HG03354 (cell line): ENCODE data around the gene BOLL.
"Not testable (repeated sequence)": the region's sequence is repeated elsewhere in the genome, so short reads cannot be mapped to it uniquely, and the experiment has no call there.

Experiments used
- ATAC-seq: cut with Tn5 transposase; IDR thresholded peaks from one replicate; pipeline ENCODE4 v1.9.1; 2021; ENCODE audit warnings: mild to moderate bottlenecking; ENCODE audit not compliant: unreplicated experiment, poor library complexity, severe bottlenecking

BOLL gene

GRCh38 chr2:197799068-197799467, 13.9 kb upstream of the BOLL start:
- no peak for ATAC-seq

GRCh38 chr2:197798187-197798586, 13.1 kb upstream of the BOLL start:
- ATAC-seq, result no peak

- no peak for ATAC-seq
These were observed 10.2 kb upstream of the BOLL start for GRCh38 chr2:197795277-197795676.

- ATAC-seq, result no peak
These were observed 8.3 kb upstream of the BOLL start for GRCh38 chr2:197793456-197793855.

- peak; percentile 71 for ATAC-seq
These were observed 1.1 kb upstream of the BOLL start for GRCh38 chr2:197786010-197786877.

GRCh38 chr2:197782126-197782525, 3.0 kb downstream of the BOLL start:
- ATAC-seq, result no peak

GRCh38 chr2:197779261-197779660, 5.9 kb downstream of the BOLL start:
- no peak for ATAC-seq

- ATAC-seq, result no peak
These were observed 7.2 kb downstream of the BOLL start for GRCh38 chr2:197777823-197778407.

- ATAC-seq, result no peak
These were observed 24.8 kb downstream of the BOLL start for GRCh38 chr2:197760293-197760657.

- ATAC-seq, result no peak
These were observed 25.4 kb downstream of the BOLL start for GRCh38 chr2:197759625-197760292.

GRCh38 chr2:197759013-197759412, 26.1 kb downstream of the BOLL start:
- no peak for ATAC-seq

- no peak for ATAC-seq
These were observed 44.9 kb downstream of the BOLL start for GRCh38 chr2:197740200-197740599.

- ATAC-seq, result not testable (repeated sequence)
These were observed 56.3 kb downstream of the BOLL start for GRCh38 chr2:197728555-197729544.

- ATAC-seq, result no peak
These were observed 58.1 kb downstream of the BOLL start for GRCh38 chr2:197727011-197727410.

- ATAC-seq, result no peak
These were observed 67.3 kb downstream of the BOLL start for GRCh38 chr2:197717863-197718262.

GRCh38 chr2:197713271-197713670, 71.8 kb downstream of the BOLL start:
- no peak for ATAC-seq

- no peak for ATAC-seq
These were observed 73.5 kb downstream of the BOLL start for GRCh38 chr2:197711578-197711977.

- ATAC-seq, result peak; percentile 81
These were observed 74.6 kb downstream of the BOLL start for GRCh38 chr2:197710424-197711042.

- ATAC-seq, result not testable (repeated sequence)
These were observed 76.0 kb downstream of the BOLL start for GRCh38 chr2:197709140-197709539.
